Measurements from ENCODE around the gene KLRG1.

The KLRG1 gene

DNA sequence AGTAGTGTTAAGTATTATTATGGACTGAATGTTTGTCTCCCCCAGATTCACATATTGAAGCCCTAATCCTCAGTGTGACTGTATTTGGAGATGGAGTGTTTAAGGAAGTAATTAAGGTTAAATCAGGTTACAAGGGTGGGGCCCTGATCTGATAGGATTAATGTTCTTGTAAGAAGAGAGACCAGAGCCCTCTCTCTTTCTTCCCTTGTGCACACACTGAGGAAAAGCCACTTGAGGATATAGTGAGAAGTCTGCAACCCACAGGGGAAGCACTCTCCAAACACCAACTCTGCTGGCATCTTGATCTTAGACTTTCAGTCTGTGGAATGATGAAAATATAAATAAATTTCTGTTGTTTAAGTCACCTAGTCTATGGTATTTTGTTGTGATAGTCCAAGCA, 2.2 kb upstream of the KLRG1 start:
- DNase-seq, result no peak

DNA sequence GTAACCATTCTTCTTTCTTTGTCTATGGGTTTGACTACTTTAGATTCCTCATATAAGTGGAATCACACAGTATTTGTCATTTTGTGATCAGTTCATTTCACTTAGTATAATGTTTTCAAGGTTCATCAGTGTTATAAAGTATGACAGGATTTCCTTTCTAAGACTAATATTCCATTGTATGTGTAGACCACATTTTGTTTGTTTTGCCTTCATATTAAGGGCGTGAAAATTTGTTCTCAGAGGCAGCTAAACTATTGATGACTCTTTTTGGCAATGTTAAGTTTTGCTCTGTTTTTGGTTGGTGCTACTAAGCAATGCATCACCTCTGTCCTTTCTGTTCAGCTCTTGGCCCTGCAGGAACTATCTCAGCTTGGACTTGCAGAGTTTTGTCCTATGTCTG, 1.7 kb upstream of the KLRG1 start:
- no peak for DNase-seq

DNA sequence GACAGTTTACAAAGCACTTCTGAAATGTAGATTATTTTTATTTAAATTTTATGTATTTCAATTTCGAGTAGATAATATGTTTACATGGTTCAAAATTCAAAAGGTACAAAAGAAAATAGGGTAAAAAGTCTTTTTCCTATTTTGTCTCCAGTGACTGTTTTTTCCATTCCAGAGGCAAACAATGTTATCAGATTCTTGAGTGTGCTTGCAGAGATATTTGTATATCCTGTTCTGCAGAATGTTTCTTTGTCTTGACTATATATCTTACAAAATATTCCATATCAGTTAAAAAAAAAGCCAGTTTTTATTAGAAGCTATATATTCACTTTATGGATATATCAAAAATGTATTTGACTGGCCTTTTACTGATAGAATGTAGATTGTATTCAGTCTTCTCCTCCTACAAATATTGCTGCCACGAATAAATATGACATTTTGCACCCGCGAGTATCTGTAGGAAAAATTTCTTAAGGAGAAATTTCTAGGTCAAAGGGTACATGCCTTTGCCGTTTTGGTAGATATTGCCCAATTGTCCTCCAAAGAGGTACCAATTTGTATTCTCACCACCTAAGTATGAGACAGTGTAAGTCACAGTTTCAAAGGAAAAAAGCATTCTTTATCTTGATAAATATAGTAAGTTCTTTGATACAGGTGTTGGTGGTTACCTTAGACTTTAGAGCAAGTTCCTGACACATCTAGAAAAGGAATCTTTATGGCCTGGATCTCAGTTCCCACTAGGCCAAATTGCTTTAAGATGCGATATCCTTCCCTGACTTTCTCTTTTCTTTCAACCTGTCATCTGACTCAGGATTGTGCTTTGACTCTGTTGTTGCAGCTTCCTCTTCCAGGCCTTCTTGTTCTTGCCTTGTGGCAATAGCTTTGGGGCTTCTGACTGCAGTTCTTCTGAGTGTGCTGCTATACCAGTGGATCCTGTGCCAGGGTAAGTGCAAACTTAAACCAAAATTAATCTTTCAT, 2.3 kb downstream of the KLRG1 start:
- peak in 1 of 2 donors; percentile 34 for DNase-seq

DNA sequence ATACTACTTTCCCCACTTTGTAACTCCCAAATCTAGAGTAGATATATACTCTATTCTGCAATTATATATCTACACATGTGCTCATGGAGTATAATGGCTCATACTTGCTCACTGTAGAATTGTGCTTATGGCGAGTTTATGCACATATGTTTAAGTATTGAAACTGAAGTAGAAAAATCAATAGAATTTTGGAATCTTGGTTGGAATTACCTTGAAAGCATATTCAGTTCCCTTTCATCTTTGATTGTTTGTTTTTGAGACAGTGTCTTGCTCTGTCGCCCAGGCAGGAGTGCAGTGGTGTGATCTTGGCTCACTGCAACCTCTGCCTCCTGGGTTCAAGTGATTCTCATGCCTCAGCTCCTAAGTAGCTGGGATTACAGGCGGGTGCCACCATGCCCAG, 4.5 kb downstream of the KLRG1 start:
- no peak for DNase-seq

DNA sequence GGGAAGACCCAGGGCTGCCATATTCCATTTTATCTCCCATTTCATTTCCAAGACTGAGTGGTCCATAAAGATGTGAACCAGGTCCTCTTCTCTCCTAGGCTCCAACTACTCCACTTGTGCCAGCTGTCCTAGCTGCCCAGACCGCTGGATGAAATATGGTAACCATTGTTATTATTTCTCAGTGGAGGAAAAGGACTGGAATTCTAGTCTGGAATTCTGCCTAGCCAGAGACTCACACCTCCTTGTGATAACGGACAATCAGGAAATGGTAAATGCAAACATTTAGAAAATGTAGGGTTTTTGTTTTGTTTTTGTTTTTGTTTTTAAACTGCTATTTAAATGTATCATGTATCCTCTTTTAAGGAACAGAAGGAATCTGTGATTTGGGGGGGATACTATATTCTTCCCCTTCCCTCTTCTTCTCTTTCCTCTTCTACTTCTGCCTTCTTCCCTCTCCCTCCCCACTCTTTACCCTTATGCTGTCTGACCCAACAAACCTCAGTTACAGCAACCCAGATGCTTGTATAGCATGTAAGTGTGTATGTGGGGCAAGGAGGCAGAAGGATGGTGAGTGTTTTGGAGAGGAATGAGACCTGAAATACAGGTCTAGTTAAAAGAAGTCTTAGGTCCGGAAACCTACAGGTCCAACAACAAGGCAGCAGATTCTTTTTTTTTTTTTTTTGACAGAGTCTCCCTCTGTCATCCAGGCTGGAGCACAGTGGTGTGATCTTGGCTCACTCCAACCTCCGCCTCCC, 5.9 kb downstream of the KLRG1 start:
- DNase-seq, result no peak

DNA sequence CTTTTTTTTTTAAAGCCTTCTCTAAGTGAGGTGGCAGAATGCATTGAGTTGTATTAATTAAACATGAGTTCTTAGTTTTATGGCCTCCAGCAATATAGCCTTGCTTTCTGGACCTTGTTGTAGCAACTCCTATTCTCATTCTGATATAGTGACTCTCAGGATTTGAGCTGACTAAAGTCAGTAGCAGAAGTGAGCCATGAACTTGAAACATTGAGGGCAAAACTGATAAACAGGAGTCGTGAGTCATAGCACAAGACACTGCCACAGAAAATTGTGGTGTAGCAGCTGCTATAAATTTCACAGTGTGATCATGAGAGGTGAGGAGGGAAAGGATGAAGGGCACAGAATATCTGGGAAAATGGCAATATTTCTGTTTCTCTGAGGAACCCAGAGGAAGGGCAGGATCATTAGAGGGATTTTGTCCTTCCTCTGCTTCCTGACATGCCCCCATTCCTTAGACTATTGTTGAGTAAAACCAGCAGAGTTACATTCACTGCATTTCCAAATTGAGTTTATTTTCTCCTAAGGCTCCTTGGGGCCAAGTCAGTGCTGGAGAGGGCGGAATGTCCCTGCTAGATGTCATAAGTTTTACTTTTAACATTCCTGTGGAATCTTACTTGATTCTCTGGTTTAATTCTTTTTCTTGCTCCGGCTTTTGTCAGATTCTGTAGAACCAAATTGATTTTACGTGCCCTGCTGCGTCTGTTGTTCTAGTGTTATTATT, 7.5 kb downstream of the KLRG1 start:
- peak in 1 of 2 donors; percentile 40 for DNase-seq

DNA sequence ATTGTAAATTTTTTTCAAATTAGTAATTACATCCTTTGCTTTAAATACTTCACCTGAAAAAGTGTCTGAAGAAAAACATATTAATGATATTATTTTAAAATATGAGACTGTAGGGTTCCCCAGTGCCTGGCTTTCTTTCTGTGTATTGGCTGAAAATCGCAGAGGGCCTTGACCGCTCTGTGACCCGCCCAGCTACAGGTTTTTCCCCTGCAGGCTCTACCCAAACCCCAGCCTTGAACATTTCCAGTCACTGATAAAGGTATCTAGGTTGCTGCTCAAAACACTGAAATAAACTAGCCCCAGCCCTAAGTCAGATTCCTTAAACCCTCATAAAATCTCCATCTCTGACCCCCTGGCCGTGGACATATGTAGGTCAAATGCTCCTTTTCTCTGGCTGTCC, 11.9 kb downstream of the KLRG1 start:
- DNase-seq, result no peak

DNA sequence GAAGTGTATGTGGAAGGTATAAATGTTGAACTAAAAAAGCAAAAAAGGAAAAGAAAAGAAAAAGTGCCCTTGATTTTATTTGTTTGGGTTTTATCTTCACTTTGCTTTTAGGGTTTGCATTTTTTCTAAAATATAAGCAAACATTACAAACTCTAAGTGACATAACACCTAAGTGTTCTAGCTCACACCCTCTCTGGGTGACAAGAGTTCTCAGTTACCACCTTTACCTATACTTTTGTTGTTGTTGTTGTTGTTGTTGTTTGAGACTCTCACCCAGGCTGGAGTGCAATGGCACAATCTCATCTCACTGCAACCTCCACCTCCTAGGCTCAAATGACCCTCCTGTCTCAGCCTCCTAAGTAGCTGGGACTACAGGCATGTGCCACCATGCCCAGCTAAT, 13.0 kb downstream of the KLRG1 start:
- DNase-seq, result no peak

DNA sequence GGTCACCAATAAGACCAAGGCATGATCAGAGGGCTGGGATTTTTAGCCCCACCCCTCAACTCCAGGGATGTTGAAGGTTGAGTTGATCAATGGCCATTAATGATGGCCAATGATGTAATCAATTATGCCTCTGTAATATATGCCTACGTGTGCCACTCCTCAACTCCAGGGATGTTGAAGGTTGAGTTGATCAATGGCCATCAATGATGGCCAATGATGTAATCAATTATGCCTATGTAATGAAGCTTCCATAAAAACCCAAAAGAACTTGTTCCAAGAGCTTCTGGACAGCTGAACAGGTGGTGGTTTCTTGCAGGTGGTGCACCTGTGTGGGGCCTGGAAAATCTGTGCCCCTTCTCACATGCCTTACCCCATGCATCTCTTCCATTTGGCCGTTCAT, 33.2 kb downstream of the KLRG1 start:
- DNase-seq, result no peak

DNA sequence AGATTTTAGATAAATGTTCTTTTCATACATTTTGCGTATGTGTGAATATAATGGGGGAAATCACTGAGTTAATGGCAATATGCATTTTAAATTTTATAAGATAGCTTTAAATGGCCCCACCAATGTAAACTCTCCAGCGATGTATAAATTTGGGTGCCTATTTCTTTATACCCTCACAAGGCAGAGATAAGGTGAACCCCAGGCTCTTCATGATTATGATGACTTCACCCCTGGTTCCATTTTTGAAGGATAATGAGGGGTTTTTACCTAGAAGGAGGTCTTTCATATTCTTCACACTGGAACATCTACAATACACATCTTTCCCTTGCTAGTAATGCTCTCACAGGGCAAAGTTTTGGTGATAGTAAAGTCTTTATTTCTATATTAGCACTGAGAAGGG, 35.2 kb downstream of the KLRG1 start:
- no peak for DNase-seq

DNA sequence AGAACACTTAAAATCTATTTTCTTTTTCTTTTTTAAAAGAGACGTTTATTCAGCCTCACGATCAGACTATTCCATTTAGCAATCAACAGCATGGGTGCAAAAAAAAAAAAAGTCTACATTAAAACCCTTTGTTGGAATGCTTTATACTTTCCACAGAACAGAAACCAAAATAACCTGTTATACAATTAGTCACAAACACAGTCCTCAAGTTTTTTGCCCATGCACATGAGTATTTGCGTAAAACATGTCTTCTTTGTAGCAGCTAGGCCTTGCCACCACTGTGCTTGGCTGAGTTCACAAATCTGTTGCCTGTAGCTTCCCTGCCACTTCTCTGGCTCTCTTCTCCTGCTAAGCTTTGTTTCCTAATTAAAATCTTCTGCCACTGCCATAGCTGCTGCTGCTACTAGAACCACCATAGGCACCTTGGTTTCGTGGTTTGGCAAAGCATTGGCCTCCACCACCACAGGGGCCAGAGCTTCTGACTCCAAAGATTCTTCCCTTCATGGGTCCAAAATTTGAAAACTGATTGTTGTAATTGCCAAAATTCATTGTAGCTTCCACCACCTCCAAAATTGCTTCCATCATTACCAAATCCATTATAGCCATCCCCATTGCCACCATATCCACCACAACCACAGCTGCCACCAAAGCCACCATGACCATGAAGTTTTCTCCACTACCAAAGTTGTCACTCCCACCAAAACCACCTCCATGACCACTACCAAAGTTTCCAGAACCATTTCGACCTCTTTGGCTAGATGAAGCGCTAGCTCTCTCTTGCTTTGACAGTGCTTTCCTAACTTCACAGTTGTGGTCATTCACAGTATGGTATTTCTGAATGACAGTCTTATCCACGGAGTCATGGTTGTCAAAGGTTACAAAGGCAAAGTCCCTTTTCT, 38.1 kb downstream of the KLRG1 start:
- DNase-seq, result peak in 1 of 2 donors; percentile 45

DNA sequence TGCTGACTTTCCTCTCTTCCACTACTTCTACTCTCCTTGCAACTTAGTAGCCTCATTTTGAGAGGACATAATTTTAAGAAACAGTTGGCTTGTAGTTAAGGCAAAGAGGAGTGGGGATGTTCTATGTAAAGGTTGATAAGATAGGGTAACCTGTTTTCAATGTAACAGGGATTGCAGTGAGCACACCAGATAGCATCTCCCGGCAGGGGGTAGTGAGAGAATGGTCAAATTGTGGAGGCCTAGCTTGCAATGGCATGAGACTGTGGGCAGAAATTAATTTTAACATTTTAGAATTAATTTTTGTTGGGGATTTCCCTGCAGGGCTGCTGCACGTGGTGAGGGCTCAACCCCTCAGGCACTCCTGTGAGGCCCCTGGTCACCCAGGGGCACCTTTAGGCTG, 41.4 kb downstream of the KLRG1 start:
- no peak for DNase-seq

DNA sequence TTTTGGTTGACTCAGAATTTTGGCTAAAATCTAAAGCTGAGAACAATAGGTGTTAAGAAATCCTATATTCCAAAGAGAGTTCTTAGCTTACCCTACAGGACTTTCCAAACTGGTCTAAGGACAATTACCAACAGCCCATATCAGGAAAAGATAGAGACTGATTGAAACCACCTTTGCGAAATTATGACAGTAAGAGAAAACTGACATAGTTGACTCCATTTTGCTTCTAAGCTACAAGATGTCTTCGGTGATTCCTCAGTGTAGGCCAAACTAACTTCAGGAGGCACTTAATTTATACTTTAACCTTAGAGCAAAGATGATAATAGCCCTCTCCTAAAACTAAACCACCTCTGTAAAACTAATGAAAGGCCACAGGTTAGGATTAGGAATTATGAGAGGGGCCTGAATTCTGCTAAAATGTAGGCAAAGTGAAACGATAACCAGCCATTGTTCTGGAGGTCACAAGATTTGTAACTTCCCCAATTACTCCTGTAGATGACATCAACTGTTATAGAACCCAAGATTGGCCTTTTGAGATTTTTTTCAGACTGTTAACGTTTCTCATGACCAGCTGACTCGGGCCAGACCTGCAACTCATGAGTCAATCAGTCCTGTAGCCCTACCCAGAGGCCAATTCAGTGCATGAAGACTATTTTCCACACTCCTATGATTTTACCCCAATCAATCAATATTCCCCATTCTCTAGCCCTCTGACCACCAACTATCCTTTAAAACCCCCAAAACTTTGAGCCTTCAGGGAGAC, 43.0 kb downstream of the KLRG1 start:
- DNase-seq, result no peak

DNA sequence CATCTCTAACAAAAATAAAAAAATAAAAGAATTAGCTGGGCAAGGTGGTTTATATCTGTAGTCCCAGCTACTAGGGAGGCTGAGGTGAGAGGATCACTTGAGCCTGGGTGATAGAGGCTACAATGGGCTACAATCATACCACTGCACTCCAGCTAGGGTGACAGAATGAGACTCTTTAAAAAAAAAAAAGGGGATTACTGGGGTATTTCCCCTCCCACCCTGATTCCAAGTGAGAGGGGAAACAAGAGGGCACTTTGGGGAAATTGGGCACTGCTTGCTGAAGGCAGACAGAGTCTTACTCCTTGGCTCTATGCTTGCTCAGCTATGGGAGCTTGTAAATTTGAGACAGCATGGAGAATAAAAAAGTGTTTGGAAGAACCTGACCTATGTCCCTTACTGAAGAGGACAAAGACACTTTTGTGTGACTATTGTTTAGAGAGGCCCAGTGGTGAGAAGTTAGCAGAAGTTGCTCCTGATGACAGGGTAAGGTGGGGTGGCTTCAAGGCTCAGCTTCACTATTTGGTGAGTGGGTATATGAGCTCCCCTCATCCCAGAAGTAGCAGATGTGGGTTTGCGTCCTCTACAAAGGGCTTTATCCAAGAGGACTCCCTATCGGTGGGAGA, 44.0 kb downstream of the KLRG1 start:
- DNase-seq, result no peak

DNA sequence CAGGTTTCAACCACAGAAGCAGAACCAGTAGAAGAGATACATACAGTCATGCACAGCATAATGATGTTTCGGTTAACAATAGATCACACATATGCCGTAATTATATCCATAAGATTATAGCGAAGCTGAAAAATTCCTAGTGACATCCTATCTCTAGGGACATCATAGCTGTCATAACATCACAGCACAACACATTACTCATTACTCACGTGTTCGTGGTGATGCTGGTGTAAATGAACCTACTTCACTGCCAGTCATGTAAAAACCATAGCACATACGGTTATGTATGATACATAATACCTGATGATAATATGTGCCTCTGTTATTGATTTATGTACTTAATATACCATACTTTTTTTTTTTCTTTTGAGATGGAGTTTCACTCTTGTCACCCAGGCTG, 44.7 kb downstream of the KLRG1 start:
- no peak for DNase-seq

DNA sequence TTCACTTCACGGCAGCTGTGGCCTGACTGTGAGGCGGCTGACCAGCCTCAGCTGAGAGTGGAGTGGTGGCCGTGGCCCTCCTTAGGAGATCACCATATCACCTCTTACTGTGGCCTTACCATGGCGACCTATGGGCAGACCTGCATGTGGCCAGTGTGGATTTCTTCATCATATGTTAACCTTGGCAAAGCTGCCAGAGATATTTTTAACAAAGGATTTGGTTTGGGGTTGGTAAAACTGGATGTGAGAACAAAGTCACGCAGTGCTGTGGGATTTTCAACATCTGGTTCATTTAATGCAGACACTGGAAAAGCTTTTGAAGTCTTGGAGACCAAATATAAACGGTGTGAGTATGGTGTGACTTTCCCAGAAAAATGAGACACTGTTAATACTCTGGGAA, 46.9 kb downstream of the KLRG1 start:
- DNase-seq, result no peak

DNA sequence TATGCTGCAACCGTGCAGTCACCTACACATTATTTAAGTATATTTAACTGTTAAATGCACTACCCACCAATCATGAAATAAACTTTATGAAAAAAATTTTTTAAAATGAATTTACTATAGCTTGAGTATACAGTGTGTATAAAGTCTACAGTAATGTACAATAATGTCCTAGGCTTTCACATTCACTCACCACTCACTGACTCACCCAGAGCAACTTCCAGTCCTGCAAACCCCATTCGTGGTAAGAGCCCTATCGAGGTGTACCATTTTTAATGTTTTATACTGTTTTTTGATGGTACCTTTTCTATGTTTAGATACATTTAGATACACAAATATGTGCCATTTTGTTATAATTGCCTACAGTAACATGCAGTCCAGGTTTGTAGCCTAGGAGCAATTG, 48.1 kb downstream of the KLRG1 start:
- DNase-seq, result no peak

DNA sequence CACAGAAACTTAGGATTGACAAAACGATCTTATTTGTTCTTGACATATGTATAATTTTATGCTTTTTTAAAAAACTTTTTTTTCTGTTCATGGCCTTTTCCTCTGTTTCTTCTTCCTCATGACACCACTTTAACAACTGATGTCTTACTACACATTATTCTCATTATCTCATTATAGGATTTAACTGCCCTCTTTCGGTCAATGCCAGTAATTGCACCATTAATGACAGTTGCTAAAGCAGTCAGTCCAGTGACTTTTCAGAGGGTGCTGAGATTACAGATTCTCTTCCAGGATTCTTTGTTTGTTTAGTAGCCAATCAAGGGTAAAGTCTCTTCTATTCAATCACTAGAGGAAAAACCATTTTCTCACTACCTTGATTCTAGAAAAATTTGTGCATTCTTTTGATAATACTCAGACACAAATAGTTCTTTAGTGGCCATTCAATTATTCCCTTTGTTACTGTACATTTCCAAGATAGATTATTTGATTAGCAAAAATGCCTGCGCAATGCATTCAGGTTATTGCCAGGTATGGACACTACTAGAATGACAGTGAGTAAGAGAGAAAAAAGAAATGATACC, 50.1 kb downstream of the KLRG1 start:
- DNase-seq, result peak; percentile 37 to 81

DNA sequence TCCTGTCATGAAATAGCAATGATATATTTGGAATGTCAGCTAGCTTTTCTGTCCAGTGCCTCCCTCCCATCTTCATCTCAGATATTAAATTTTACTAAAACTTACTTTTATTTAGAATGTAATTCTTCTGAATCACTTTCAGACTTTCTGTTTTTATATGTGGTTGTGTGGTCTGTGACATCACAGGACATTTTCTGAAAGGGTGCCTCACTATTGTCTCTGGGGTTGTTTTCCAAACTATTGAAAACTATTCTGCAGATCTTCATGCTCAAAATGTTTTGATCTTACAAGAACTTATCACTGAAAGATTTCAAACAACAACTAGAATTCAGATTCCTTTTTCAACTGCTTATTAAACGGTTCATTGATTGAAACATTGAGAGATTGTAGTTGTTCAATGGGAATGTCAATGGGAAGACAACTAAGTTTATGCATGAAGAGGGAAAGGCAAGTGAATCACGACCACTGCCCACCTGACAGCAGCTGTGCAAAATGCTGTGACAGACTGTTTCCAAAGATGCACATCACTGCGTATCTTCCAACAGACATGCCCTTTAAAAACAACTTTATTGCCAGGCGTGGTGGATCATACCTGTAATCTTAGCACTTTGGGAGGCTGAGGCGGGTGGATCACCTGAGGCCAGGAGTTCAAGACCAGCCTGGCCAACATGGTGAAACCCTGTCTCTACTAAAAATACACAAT, 51.3 kb downstream of the KLRG1 start:
- DNase-seq, result peak in 1 of 2 donors; percentile 29

DNA sequence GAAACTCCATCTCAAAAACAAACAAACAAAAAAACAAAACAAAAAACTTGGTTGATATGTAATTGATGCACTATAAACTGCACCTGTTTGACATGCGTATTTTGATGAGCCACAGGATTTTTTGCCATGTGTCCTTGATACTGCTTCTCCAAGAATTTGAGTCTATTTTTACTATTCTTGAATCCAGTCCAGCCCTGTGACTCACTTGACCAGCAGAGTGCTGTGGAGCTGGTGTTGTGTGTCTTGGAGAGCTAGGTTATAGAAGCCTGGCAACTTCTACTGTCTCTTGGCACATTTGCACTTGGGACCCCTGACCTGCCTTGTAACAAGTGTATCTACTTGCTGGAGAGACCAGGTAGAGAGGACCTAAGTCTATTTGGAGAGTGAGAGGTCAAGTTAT, 52.0 kb downstream of the KLRG1 start:
- DNase-seq, result no peak

All from CD4-positive, alpha-beta T cell treated with Interferon alpha-2 for 1 hour (primary cell).